Endothelial cell of umbilical vein (primary cell): ENCODE results near the gene KRTAP1-3. TPM values are rescaled to one million over a fixed set of nuclear protein-coding genes. Genes with fewer than 3 reads are reported as not detected.

Experiments used
- BruUV-seq: library from RNA; stranded (reverse); fragments of 400-500 nt; replicated peaks from 2 replicates; lab custom pipeline; 2021; lab: Mats Ljungman, UMichigan
- CTCF ChIA-PET: fragments of 300-600, 350-600 bp; sonication (Branson Sonifier 250); formaldehyde crosslinking; loops from one replicate; lab custom pipeline; 2021; ENCODE audit warnings: antibody characterized with exemption, inconsistent platforms; lab: Charles Lee
- POLR2A ChIA-PET: fragments of 300-600, 350-600 bp; sonication (Branson Sonifier 250); formaldehyde crosslinking; loops from one replicate; lab custom pipeline; 2021; ENCODE audit warnings: antibody characterized with exemption, inconsistent platforms; lab: Charles Lee
- DNase-seq: peaks from one replicate; pipeline ENCODE4 v3.0.0-alpha.2; 2011; ENCODE audit warnings: low read depth, low spot score
- FAIRE-seq: peaks from 2 replicates; lab custom pipeline; 2011; peaks lifted over from hg19 to GRCh38; lab: Jason Lieb, UNC
- H2AFZ ChIP-seq: 2 replicates; pipeline ENCODE4 v1.6.0; 2012; ENCODE audit warnings: low read depth, low read length, control low read depth, inconsistent platforms
- H3K27ac ChIP-seq: 2 replicates; pipeline ENCODE4 v1.5.1; 2011; ENCODE audit warnings: low read depth, mild to moderate bottlenecking, control low read depth, low read length, moderate library complexity; ENCODE audit not compliant: insufficient read depth
- H3K27me3 ChIP-seq, 2 experiments: 2 replicates each; pipeline versions ENCODE4 v1.6.0 to v1.6.1; 2011; ENCODE audit warnings: low read length in 2 of 2, mixed read lengths in 1 of 2; ENCODE audit not compliant: control insufficient read depth in 2 of 2, insufficient read depth in 2 of 2
- H3K36me3 ChIP-seq, 2 experiments: 2 replicates in 1 of 2; 3 replicates in 1 of 2; pipeline ENCODE4 v1.5.1; 2011; ENCODE audit warnings: low read length in 2 of 2, mild to moderate bottlenecking in 1 of 2, moderate library complexity in 1 of 2; ENCODE audit not compliant: control insufficient read depth in 2 of 2, insufficient read depth in 2 of 2; ENCODE audit errors: extremely low read depth in 1 of 2
- H3K4me1 ChIP-seq: 3 replicates; pipeline ENCODE4 v1.5.1; 2011; ENCODE audit warnings: mild to moderate bottlenecking, low read length; ENCODE audit not compliant: control insufficient read depth, insufficient read depth; ENCODE audit errors: extremely low read depth
- H3K4me2 ChIP-seq: 2 replicates; pipeline ENCODE4 v1.6.1; 2011; ENCODE audit warnings: low read length, control low read depth, mixed read lengths; ENCODE audit not compliant: insufficient read depth
- H3K4me3 ChIP-seq, 3 experiments: fragments of 200-600 bp in 1 of 3; sonication (generic), shearing (Covaris generic) in 1 of 3; replicated peaks in 1 of 3; 2 replicates each; pipeline ENCODE4 v1.5.1; 2011 to 2016; ENCODE audit warnings: control low read depth in 3 of 3, low read length in 3 of 3, mild to moderate bottlenecking in 2 of 3, inconsistent platforms in 1 of 3, low read depth in 1 of 3, moderate library complexity in 1 of 3; ENCODE audit not compliant: insufficient read depth in 1 of 3
- H3K79me2 ChIP-seq: 2 replicates; pipeline ENCODE4 v1.6.0; 2012; ENCODE audit warnings: low read length, inconsistent platforms; ENCODE audit not compliant: control insufficient read depth, insufficient read depth
- H3K9ac ChIP-seq: replicated peaks from 2 replicates; pipeline ENCODE3; 2011; ENCODE audit warnings: low read length, control low read depth; ENCODE audit not compliant: insufficient read depth; ENCODE audit errors: extremely low read depth
- H3K9me1 ChIP-seq: replicated peaks from 3 replicates; pipeline ENCODE4 v1.6.0; 2011; ENCODE audit warnings: mild to moderate bottlenecking, low read length; ENCODE audit not compliant: control insufficient read depth, insufficient read depth; ENCODE audit errors: extremely low read depth
- H3K9me3 ChIP-seq: replicated peaks from 2 replicates; pipeline ENCODE4 v1.5.1; 2012; ENCODE audit warnings: low read length, inconsistent platforms; ENCODE audit not compliant: control insufficient read depth, insufficient read depth
- H4K20me1 ChIP-seq: replicated peaks from 2 replicates; pipeline ENCODE3; 2011; ENCODE audit warnings: mild to moderate bottlenecking, low read length; ENCODE audit not compliant: control insufficient read depth, insufficient read depth; ENCODE audit errors: extremely low read depth
- EZH2 ChIP-seq: IDR thresholded peaks from 2 replicates; pipeline ENCODE4 v1.6.1; 2012; ENCODE audit warnings: borderline replicate concordance, low read depth, mild to moderate bottlenecking, moderate library complexity, low read length, inconsistent platforms; ENCODE audit not compliant: severe bottlenecking
- FOS ChIP-seq: IDR thresholded peaks from 2 replicates; pipeline ENCODE4 v1.6.1; 2011; ENCODE audit warnings: mild to moderate bottlenecking, low read length, moderate library complexity, borderline replicate concordance; ENCODE audit not compliant: insufficient read depth
- GATA2 ChIP-seq: IDR thresholded peaks from 2 replicates; pipeline ENCODE4 v1.7.0; 2011; ENCODE audit warnings: low read depth, mild to moderate bottlenecking, moderate library complexity, mixed read lengths, low read length; ENCODE audit not compliant: insufficient read length, insufficient read depth
- MYC ChIP-seq: IDR thresholded peaks from one replicate; pipeline ENCODE4 v1.6.1; 2011; ENCODE audit warnings: mild to moderate bottlenecking, low read depth, low read length
- POLR2AphosphoS5 ChIP-seq: IDR thresholded peaks from 2 replicates; pipeline ENCODE4 v1.6.1; 2012; ENCODE audit warnings: low read depth, mild to moderate bottlenecking, control low read depth, low read length, moderate library complexity; ENCODE audit not compliant: insufficient read depth
- dilution Hi-C: fragments of 300-500 bp; cut with MboI; formaldehyde crosslinking; loops from one replicate; pipeline ENCODE4 v1.15.0; 2019; ENCODE audit warnings: low sequenced_read_pairs; ENCODE audit not compliant: extremely low pct_ligation_motif_present
- intact Hi-C: fragments of 100-400 bp; cut with micrococcal nuclease; formaldehyde crosslinking; loops from one replicate; pipeline ENCODE4 v1.10.0; 2022
- polyA plus RNA-seq, 4 experiments: library from polyadenylated mRNA; depleted of rRNA in 3 of 4; stranded (reverse) in 3 of 4; unstranded in 1 of 4; fragments of >200 nt; gene quantifications; 2 replicates each; pipeline versions ENCODE4 v1.2.1 to v1.2.3, GENCODE V29; 2011 to 2012; ENCODE audit warnings: missing spikeins in 1 of 4
- total RNA-seq: library from RNA; stranded (reverse); gene quantifications from 2 replicates; pipeline ENCODE4 v1.2.3, GENCODE V29; 2021
- TF ChIP-seq, protein P1 (sequence below): IDR thresholded peaks from 2 replicates; pipeline ENCODE4 v1.6.1; 2011; ENCODE audit not compliant: insufficient read depth, insufficient read length

The KRTAP1-3 gene
- total and polyA plus RNA-seq, 2 donors (not counting 3 experiments of a cell fraction or from before 2014, with no cell fraction given), result not detected

DNA sequence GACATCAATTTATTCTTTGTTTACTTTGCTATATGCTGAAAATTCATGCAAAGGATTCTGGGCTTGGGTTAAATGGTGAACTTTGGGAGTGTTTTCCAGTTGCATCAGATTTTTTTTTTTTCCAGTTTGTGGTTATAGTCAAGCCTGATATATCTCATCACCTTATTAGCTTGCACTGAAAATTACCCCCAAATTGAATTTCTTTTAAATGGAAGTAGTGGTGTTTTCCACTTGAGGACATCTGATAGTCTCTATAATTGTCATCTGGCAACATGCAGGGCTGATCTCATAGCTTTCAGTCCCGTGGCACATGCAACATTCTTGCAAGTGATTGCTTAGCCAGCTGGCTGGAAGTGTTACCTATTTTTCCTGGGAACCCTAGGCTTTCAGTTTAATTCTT, 21.1 kb downstream of the KRTAP1-3 start:
- no peaks in the 10 kb centered on the region for H4K20me1 ChIP-seq
- no peak overlapping the region for H3K4me3 ChIP-seq
- H3K4me2 ChIP-seq, result no peak overlapping the region
- CTCF ChIA-PET, result interaction anchor here (0.6 kb wide), 1 partner anchor 635 kb away, joined by 4 read pairs; no protein-coding TSS in a partner anchor
- intact Hi-C loops (no loop called here), dilution Hi-C loops (no loop called here)
- FAIRE-seq (no peak), DNase-seq (no peak)
- TF ChIP-seq GATA2 (no peak), EZH2 (no peak), FOS (no peak), POLR2AphosphoS5 (no peak)
- TF ChIP-seq, protein P1, sequence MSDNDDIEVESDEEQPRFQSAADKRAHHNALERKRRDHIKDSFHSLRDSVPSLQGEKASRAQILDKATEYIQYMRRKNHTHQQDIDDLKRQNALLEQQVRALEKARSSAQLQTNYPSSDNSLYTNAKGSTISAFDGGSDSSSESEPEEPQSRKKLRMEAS, result no peak
- H3K9ac ChIP-seq, result no peak overlapping the region
- POLR2A ChIA-PET, result no interaction called here
- no peaks in the 10 kb centered on the region for H3K9me1 ChIP-seq
- H3K27ac ChIP-seq, result no peak overlapping the region
- H3K36me3 ChIP-seq, result no peaks in the 10 kb centered on the region
- no peaks in the 10 kb centered on the region for H3K9me3 ChIP-seq
- H3K4me1 ChIP-seq, result no peaks in the 10 kb centered on the region
- peaks cover 0 to 1% of the 10 kb centered on the region in 2 experiments for H3K27me3 ChIP-seq
- H3K79me2 ChIP-seq, result no peaks in the 10 kb centered on the region
- H2AFZ ChIP-seq, result no peak overlapping the region
- BruUV-seq, result no TSS peak

DNA sequence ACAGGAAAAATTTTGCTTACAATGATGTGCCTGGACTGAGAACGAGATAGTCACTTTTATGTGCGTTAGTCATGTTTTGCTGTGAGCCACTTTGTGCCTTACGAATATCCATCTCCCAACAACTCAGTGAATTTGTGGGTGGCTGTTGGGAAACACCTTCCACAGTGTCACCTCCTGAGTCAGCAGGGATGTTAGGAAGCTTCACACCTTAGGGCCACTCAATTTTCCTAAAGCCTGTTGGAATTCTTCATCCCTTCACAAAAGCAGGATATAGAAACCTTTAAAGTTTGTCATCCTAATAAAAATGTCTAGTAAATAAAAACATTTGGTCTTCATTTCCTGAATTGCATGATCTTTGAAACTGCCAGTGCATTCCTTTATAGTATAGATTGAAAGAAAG, 21.5 kb downstream of the KRTAP1-3 start:
- Histone ChIP-seq H3K4me3 (no peak overlapping the region), H3K9me3 (no peaks in the 10 kb centered on the region), H3K9me1 (no peaks in the 10 kb centered on the region), H3K4me2 (no peak overlapping the region), H3K36me3 (no peaks in the 10 kb centered on the region), H3K4me1 (no peaks in the 10 kb centered on the region), H2AFZ (no peak overlapping the region), H3K9ac (no peak overlapping the region), H3K27me3 (peaks cover 0 to 1% of the 10 kb centered on the region in 2 experiments), H3K79me2 (no peaks in the 10 kb centered on the region), H4K20me1 (no peaks in the 10 kb centered on the region), H3K27ac (no peak overlapping the region)
- intact Hi-C loops, result no loop called here
- FAIRE-seq, result no peak
- no peak for DNase-seq
- BruUV-seq, result no TSS peak
- dilution Hi-C loops, result no loop called here
- CTCF ChIA-PET, result no interaction called here
- POLR2A ChIA-PET, result no interaction called here
- no peak for TF ChIP-seq EZH2
- no peak for TF ChIP-seq MYC
